DND-41 (cell line): ENCODE measurements around the gene C3orf70.

Experiments used
- CTCF ChIP-seq: IDR thresholded peaks from 2 replicates; pipeline ENCODE4 v1.5.1; 2012; ENCODE audit warnings: borderline replicate concordance, low read length, moderate library complexity, mild to moderate bottlenecking; ENCODE audit not compliant: poor library complexity, severe bottlenecking; ENCODE audit errors: extremely low read depth
- EZH2 ChIP-seq: IDR thresholded peaks from 3 replicates; pipeline ENCODE4 v1.6.1; 2012; ENCODE audit warnings: borderline replicate concordance, low read depth, mild to moderate bottlenecking, moderate library complexity, low read length, inconsistent platforms; ENCODE audit not compliant: severe bottlenecking

- no peak for TF ChIP-seq CTCF
- no peak for TF ChIP-seq EZH2
Observed at GRCh38 chr3:185103359-185104127, 49.3 kb downstream of the C3orf70 start.
